NCI-H82 (cell line): ENCODE measurements around the gene TUBB.

Experiments used
- DNase-seq: peaks from one replicate; lab custom pipeline; 2025; lab: John Stamatoyannopoulos, UW

TUBB gene

DNA sequence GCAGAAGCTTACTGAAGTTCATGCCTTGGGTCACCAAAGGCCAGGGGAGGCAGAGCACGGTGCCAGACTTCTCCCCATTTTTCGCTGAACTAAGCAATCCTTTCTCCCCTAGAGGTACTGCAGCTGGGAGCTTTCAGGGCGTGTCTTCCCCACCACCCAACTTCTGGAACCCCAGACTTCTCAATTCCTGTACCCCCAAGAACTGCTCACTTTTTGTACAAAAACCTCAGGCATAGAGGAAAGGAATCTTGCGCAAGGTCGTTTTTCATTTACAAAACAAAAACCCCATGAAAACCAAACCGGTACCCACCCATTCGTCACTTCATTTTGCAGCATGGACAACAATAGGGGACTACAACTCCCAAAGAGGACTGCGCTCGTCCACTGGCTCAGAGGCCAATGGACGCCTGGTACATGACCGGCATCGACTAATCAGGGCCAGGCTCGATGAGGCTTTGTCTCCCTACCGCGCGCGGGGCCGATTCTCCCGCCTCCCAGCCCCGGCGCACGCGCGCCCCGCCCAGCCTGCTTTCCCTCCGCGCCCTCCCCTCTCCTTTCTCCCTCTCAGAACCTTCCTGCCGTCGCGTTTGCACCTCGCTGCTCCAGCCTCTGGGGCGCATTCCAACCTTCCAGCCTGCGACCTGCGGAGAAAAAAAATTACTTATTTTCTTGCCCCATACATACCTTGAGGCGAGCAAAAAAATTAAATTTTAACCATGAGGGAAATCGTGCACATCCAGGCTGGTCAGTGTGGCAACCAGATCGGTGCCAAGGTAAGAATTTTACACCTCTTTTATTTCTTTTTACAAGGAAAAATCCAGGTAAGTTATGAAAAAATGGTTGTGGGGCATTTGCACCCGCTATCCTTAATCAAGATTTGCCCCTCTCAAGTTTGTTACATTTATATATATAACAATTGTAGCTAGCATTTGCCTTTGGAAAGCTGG, at the start of gene TUBB:
Gene TUBB (plus strand): TSS at position 562 of the 947 bp plus-strand sequence. CDS start 155 bp downstream, at position 717.
- DNase-seq: peak; percentile 99

DNA sequence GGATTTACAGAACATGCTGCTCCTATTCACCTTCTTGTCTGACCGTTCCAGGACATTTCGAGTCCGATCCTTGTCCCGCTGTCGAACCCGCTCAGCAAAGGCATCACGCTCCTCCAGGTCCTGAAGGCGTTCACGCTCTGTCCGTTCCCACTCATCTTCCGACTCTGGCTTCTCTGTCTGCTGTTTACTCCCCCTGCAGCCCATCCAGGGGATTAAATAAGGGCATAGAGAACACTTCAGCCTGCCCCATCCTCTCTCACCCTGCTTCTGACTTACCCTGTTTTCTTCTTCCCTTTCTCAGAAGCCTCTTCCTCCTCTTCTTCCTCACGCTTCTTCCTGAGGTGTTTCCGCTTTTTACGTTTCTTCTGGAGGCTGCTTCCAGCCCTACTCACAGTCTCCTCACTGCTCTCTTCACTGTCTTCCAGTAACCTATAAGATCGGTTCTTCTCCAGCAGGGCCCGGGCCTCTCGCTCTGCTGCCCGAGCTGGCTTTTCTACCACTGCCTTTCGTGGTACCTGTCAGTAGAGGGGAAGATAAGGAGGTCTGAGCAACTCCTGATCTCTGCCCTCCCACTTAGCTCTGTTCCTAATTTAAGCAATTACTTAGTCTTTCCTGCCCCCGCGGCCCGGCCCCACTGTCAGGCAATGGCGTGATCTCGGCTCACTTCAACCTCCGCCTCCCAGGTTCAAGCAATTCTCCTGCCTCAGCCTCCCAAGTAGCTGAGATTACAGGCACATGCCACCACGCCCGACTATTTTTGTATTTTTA, 49.2 kb upstream of the TUBB start:
- peak; percentile 33 for DNase-seq

- DNase-seq: peak; percentile 98
These were observed 47.5 kb upstream of the TUBB start, which contains the start of gene DHX16 for GRCh38 chr6:30672445-30673253. Gene DHX16, minus strand, starts transcription at chr6:30673006. Its CDS starts 165 bp downstream, at chr6:30672841.

DNA sequence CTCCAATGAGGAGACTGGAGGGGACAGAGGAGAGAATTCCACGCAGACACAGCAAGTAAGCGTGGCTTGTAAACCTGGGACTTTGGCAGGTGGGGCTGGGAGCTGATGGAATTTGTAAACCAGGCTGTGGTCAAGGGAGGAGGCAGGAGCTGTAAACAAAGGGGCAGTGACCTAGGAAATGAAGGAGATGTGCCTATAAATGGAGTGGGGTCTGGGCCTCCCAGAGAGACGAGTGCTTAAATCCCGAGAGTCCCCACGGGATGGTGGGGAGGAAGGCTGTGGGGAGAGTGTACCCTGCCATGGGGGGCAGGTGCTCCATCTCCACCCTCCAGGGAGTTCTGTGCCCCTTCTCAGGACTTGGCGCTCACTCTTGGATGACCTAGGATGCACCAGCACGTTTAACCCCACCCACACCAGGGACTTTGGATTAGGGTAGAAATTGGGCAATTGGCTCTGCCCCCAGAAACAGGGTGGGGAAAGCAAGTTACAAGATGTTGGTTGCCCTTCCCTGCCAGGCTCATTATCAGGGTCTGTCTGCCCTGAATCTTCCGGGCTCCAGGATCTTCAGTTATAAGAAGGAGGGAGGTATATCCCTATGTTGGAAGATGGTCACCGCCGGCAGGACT, 43.4 kb upstream of the TUBB start:
- DNase-seq: no peak

GRCh38 chr6:30678964-30679726, 41.0 kb upstream of the TUBB start:
- DNase-seq: peak; percentile 92

DNA sequence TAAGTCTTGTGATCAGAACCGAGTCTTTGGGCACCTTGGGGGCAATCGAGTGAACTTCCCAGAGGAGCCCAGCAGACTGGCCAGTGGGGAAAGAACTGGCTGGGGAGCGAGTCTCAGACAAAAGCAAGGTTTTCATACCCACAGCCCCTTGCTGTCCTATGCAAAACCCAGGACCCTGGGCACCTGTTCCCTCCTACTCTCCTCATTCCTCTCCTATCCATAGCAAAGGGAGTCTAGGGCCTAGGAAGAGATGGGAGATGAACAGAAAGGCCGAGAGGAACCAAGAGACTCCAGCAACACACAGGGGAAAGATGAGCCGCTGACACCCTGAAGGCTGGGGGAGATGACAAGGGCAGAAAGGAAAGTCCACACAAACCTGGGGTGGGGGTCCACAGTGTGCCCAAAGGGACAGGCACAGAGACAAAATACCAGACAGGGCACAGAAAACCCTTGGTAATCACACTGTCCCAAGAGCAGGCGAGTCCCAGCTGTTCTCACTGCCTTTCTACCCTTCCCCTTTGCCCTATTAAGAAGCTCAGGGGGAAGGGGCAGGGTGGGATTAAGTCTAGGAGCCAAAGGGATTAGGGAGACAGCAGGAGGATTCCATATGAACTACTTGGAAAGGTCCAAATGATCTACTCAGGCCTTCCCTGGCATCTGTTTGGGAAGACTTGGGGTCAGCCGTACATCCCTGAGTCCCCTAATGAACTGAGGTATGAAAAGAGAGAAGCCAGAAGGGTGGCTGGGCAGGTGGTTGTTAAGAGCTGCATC, 40.2 kb upstream of the TUBB start:
- peak; percentile 99 for DNase-seq

DNA sequence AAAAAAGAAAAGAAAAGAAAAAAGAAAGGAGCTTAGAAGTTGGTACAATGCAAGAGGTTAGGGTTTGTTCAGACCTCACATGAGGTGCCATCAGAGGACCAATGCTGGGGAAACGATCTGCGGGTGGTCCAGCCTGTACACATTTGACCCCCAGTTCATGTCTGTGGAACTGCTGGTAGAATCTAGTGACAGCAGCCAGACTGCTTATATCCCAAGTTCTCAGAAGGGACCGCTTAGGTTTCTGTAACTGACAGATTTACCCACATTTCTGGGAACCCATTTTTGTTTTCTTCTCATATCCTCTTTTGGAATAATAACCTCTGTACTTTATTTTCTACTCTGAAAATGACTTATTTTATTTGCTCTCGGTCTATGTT, 38.4 kb upstream of the TUBB start:
- no peak for DNase-seq

DNA sequence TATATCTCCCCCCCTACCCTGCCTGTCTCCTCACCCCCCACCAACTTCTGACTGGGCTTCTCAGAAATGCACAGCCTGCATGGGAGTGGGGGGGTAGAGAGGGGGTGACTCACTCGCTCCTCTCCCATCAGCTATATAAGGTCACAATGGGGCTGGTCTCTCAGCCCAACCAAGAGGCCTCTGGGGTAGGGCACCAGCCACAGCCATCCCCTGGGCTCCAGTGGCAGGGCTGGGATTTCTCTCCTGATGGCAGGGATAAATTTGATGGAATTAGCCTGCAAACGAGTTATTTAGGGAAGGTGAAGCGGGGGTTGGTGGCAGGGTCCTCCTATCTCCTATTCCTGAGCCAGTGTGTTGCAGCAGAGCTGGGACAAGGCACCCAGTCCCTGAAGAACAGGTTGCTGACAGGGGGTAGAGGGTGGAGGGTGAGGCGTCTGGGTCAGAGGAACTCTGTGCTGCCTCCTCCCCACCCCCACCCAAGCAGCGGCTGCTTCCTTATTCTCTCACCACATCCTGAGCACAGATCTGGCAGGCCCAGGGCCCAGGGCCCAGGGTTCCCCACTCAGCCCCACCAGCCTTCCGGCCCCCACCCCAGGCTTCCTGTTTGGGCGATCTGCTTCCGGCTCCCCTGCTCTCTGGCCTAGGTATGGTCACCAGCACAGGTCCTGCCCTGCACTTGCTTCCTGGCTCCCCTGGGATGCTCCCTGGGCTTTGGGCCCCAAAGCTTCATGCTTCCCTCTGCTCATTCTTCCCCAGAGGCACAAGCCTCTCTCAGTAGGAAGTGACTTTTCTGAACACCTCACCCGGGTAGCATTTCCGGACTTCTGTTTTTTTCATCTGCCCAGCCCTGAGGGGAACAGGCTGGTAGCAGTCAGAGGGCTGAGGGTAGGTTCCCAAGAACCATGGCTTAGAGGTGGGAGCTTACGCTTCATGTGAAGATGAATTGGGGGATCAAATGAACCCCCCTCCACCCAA, 37.7 kb upstream of the TUBB start:
- peak; percentile 81 for DNase-seq

- no peak for DNase-seq
These were observed 36.8 kb upstream of the TUBB start for GRCh38 chr6:30683183-30683979.

DNA sequence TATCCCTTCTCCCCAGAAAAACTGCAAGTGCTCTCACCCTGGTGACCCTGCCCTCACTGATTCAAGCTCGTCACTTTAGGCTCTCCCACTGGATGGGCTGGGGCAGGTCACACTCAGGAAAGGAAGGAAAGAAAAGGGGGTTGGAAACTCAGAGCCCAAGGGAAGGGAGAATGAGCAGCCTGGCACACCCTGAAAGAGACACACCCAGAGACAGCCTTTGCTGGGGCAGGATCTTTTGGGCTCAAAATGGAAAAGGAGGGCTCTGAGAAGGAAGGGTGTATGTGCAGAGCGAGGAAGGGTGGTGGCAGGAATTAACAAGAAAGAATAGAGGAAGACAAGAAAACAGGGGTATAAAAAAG, 36.2 kb upstream of the TUBB start:
- no peak for DNase-seq

GRCh38 chr6:30684386-30685156, 35.6 kb upstream of the TUBB start:
- no peak for DNase-seq

- DNase-seq: peak; percentile 22
These were observed 34.8 kb upstream of the TUBB start for GRCh38 chr6:30685157-30686008.

GRCh38 chr6:30686009-30686907, 33.9 kb upstream of the TUBB start, which contains the start of gene PPP1R18:
Gene PPP1R18, minus strand, starts transcription at chr6:30686645. Its CDS starts 627 bp downstream, at chr6:30686018.
- peak; percentile 76 for DNase-seq

- DNase-seq: peak; percentile 96
These were observed 33.1 kb upstream of the TUBB start for GRCh38 chr6:30686908-30687658.
